Progenitor cell of endocrine pancreas (in vitro differentiated cells): ENCODE results near the gene DIAPH2. TPM values are rescaled to one million over a fixed set of nuclear protein-coding genes. Genes with fewer than 3 reads are reported as not detected.

ENCODE experiments used
- DNase-seq: peaks from one replicate; pipeline ENCODE4 v3.0.0; 2021; ENCODE audit warnings: low spot score; ENCODE audit not compliant: unreplicated experiment
- H3K27ac Mint-ChIP-seq: 2 replicates; pipeline ENCODE4 v1.8.0; 2021; ENCODE audit warnings: mild to moderate bottlenecking, moderate library complexity, mixed read lengths
- H3K27me3 Mint-ChIP-seq: 2 replicates; pipeline ENCODE4 v1.8.0; 2021; ENCODE audit warnings: mixed read lengths
- H3K36me3 Mint-ChIP-seq: 2 replicates; pipeline ENCODE4 v1.8.0; 2022; ENCODE audit warnings: mixed read lengths; ENCODE audit not compliant: insufficient read depth
- H3K4me1 Mint-ChIP-seq: 2 replicates; pipeline ENCODE4 v1.8.0; 2021; ENCODE audit warnings: low read depth, mixed read lengths
- H3K4me3 Mint-ChIP-seq: 2 replicates; pipeline ENCODE4 v1.8.0; 2021; ENCODE audit warnings: low read depth, mild to moderate bottlenecking, moderate library complexity, mixed read lengths
- H3K9me3 Mint-ChIP-seq: 2 replicates; pipeline ENCODE4 v1.8.0; 2021; ENCODE audit warnings: low read depth, mixed read lengths
- total RNA-seq: library from RNA; stranded (reverse); gene quantifications from 2 replicates; pipeline ENCODE4 v1.2.1, GENCODE V29; 2021
- TF ChIP-seq, protein P1 (sequence below): fragments of 200-600 bp; sonication (generic); IDR thresholded peaks from one replicate; pipeline ENCODE4 v1.5.0; 2021; ENCODE audit warnings: antibody characterized with exemption, mild to moderate bottlenecking; ENCODE audit not compliant: unreplicated experiment

The DIAPH2 gene
- total RNA-seq, 1 donor from 2014 or later = 29.7 TPM

DNA sequence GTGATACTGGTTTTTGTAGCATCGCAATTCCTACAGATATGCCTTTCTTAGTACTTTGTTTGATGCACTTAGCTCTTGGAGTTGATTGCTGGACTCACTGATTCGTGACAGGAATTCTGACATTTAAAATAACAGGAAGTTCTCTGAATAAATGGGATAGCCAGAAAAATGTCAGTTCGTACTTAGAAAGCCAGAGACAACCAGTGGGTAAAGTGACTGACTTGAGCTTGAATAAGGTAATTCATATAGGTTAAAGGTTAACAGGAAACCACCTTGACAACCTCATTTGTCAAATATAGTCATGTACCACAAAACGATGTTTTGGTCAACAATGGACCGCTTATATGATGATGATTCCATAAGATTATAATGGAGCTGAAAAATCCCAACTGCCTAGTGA, 380.4 kb downstream of the DIAPH2 start:
- Mint-ChIP-seq H3K36me3 (no peaks in the 10 kb centered on the region), H3K9me3 (no peaks in the 10 kb centered on the region), H3K27ac (no peak overlapping the region), H3K4me1 (no peaks in the 10 kb centered on the region), H3K4me3 (no peak overlapping the region), H3K27me3 (no peaks in the 10 kb centered on the region)
- TF ChIP-seq, protein P1, sequence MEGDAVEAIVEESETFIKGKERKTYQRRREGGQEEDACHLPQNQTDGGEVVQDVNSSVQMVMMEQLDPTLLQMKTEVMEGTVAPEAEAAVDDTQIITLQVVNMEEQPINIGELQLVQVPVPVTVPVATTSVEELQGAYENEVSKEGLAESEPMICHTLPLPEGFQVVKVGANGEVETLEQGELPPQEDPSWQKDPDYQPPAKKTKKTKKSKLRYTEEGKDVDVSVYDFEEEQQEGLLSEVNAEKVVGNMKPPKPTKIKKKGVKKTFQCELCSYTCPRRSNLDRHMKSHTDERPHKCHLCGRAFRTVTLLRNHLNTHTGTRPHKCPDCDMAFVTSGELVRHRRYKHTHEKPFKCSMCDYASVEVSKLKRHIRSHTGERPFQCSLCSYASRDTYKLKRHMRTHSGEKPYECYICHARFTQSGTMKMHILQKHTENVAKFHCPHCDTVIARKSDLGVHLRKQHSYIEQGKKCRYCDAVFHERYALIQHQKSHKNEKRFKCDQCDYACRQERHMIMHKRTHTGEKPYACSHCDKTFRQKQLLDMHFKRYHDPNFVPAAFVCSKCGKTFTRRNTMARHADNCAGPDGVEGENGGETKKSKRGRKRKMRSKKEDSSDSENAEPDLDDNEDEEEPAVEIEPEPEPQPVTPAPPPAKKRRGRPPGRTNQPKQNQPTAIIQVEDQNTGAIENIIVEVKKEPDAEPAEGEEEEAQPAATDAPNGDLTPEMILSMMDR = no peak
- DNase-seq = no peak

DNA sequence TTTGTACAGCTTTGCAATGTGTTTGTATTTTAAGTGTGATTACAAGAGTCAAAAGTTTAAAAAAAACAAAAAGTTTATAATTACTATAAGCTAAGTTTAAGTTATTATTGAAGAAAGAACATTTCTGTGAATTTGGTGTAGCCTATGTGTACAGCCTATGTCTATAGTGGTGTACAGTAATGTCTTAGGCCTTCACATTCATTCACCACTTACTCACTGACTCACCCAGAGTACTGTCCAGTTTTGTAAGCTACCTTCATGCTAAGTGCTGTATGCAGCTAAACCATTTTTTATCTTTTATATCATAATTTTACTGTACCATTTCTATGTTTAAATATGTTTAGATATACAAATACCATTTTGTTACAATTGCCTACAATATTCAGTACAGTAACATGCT, 381.3 kb downstream of the DIAPH2 start:
- TF ChIP-seq, protein P1 = no peak
- H3K4me1 Mint-ChIP-seq = no peaks in the 10 kb centered on the region
- no peaks in the 10 kb centered on the region for H3K36me3 Mint-ChIP-seq
- no peak overlapping the region for H3K27ac Mint-ChIP-seq
- no peak for DNase-seq
- no peak overlapping the region for H3K4me3 Mint-ChIP-seq
- no peaks in the 10 kb centered on the region for H3K27me3 Mint-ChIP-seq
- H3K9me3 Mint-ChIP-seq = no peaks in the 10 kb centered on the region

DNA sequence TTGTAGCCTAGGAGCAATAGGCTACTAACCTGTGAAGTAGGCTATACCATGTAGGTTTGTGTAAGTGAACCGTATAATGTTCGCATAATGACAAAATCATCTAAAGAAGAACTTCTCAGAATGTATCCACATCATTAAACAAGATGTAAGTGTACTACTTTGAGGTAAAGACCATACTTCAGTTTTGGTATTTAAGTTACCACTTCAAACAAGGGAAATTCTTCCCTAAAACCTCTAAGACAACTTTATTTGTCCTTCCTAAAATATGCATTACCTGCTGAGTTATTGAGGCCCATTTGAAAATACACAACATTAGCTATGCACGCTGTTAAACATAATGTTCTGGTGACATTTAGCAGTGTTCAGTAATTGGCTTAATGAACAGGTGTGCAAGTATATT, 381.7 kb downstream of the DIAPH2 start:
- DNase-seq = no peak
- TF ChIP-seq, protein P1 = no peak
- Mint-ChIP-seq H3K4me1 (no peaks in the 10 kb centered on the region), H3K27ac (no peak overlapping the region), H3K27me3 (no peaks in the 10 kb centered on the region), H3K36me3 (no peaks in the 10 kb centered on the region), H3K9me3 (no peaks in the 10 kb centered on the region), H3K4me3 (no peak overlapping the region)

DNA sequence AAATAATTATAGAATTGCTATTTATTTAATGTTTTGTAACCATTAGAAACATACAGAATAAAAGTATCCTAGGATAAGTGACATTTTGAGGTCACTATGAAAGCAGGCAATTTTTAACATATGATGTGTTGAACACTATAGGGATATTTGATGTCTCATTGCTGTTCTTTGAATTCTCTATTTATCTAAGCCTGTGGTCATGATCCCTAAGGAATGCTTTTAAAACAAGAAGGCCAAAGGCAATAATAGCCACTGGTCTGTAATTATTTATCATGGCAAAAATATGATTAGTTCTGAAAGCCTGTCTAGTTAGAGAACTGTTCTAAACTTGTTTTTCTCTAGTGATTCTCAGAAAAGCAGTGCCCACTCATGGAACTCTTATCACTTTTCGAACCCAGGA, 385.7 kb downstream of the DIAPH2 start:
- no peaks in the 10 kb centered on the region for H3K36me3 Mint-ChIP-seq
- no peak for DNase-seq
- no peaks in the 10 kb centered on the region for H3K27me3 Mint-ChIP-seq
- no peaks in the 10 kb centered on the region for H3K4me1 Mint-ChIP-seq
- H3K4me3 Mint-ChIP-seq = no peak overlapping the region
- TF ChIP-seq, protein P1 = no peak
- H3K27ac Mint-ChIP-seq = no peak overlapping the region
- no peaks in the 10 kb centered on the region for H3K9me3 Mint-ChIP-seq

DNA sequence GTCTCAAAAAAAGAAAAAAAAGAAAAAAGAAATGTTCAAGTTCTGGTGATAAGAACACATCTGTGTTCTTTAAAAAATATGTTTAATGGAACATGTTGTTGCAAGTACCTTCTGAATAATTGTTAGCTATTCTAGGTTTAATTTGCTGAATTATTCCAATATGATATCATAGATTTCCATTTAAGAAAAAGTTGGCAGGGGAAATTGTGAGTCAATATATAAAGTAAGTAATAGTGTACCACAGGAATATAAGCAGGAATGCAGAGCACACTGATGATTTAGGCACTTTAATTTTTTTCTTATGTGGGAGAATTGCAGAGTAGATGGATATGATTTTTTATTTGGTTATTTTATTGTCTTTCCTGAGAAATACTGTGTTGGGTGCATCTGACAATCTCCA, 389.8 kb downstream of the DIAPH2 start:
- Mint-ChIP-seq H3K9me3 (no peaks in the 10 kb centered on the region), H3K4me1 (no peaks in the 10 kb centered on the region), H3K36me3 (no peaks in the 10 kb centered on the region), H3K4me3 (no peak overlapping the region), H3K27me3 (no peaks in the 10 kb centered on the region), H3K27ac (no peak overlapping the region)
- TF ChIP-seq, protein P1 = no peak
- no peak for DNase-seq
